Trophoblast cell (in vitro differentiated cells and primary cell): ENCODE data around the gene UBR3.

Experiments
- DNase-seq, 2 donors: peaks; one replicate each; pipeline ENCODE4 v3.0.0-alpha.2; 2016
- H2AFZ ChIP-seq: 2 replicates; pipeline ENCODE4 v1.6.1; 2013; ENCODE audit warnings: low read length, moderate library complexity, mild to moderate bottlenecking; ENCODE audit not compliant: insufficient read depth, poor library complexity
- H2AK5ac ChIP-seq: 2 replicates; pipeline ENCODE4 v1.6.1; 2013; ENCODE audit warnings: mild to moderate bottlenecking, low read length
- H2BK120ac ChIP-seq: 2 replicates; pipeline ENCODE4 v1.6.1; 2013; ENCODE audit warnings: low read length, mild to moderate bottlenecking, moderate library complexity; ENCODE audit not compliant: insufficient read depth, poor library complexity
- H2BK12ac ChIP-seq: 2 replicates; pipeline ENCODE4 v1.6.1; 2013; ENCODE audit warnings: mild to moderate bottlenecking, low read length, moderate library complexity
- H2BK5ac ChIP-seq: 2 replicates; pipeline ENCODE4 v1.6.1; 2013; ENCODE audit warnings: low read length, low read depth, moderate library complexity, mild to moderate bottlenecking; ENCODE audit not compliant: poor library complexity
- H3K14ac ChIP-seq: 2 replicates; pipeline ENCODE4 v1.6.1; 2013; ENCODE audit warnings: mild to moderate bottlenecking, low read length
- H3K18ac ChIP-seq: 2 replicates; pipeline ENCODE4 v1.6.1; 2013; ENCODE audit warnings: mild to moderate bottlenecking, low read length
- H3K23ac ChIP-seq: 2 replicates; pipeline ENCODE4 v1.6.1; 2013; ENCODE audit warnings: low read length
- H3K27ac ChIP-seq: 2 replicates; pipeline ENCODE4 v1.5.1; 2013; ENCODE audit warnings: low read depth, mild to moderate bottlenecking, inconsistent platforms, low read length, moderate library complexity
- H3K27me3 ChIP-seq: 2 replicates; pipeline ENCODE4 v1.6.1; 2013; ENCODE audit warnings: inconsistent platforms, mild to moderate bottlenecking, low read length, moderate library complexity; ENCODE audit not compliant: insufficient read depth
- H3K36me3 ChIP-seq, 2 experiments: 1 replicate in 1 of 2; 2 replicates in 1 of 2; pipeline ENCODE4 v1.6.1; 2013; ENCODE audit warnings: low read length in 2 of 2, mild to moderate bottlenecking in 2 of 2, moderate library complexity in 1 of 2; ENCODE audit not compliant: insufficient read depth in 2 of 2, control insufficient read depth in 1 of 2
- H3K4ac ChIP-seq: 2 replicates; pipeline ENCODE4 v1.6.1; 2013; ENCODE audit warnings: low read depth, mild to moderate bottlenecking, low read length, moderate library complexity
- H3K4me1 ChIP-seq, 2 experiments: 1 replicate in 1 of 2; 2 replicates in 1 of 2; pipeline ENCODE4 v1.6.1; 2013; ENCODE audit warnings: low read length in 2 of 2, mild to moderate bottlenecking in 2 of 2, moderate library complexity in 1 of 2; ENCODE audit not compliant: insufficient read depth in 2 of 2, control insufficient read depth in 1 of 2
- H3K4me2 ChIP-seq: 2 replicates; pipeline ENCODE4 v1.6.1; 2013; ENCODE audit warnings: inconsistent platforms, mild to moderate bottlenecking, low read length, moderate library complexity
- H3K4me3 ChIP-seq: 2 replicates; pipeline ENCODE4 v1.5.1; 2013; ENCODE audit warnings: mild to moderate bottlenecking, low read depth, low read length, inconsistent platforms
- H3K79me1 ChIP-seq: one replicate; pipeline ENCODE4 v1.6.1; 2013; ENCODE audit warnings: low read length
- H3K79me2 ChIP-seq: 2 replicates; pipeline ENCODE4 v1.6.1; 2013; ENCODE audit warnings: low read length, mild to moderate bottlenecking; ENCODE audit not compliant: control insufficient read depth, insufficient read depth, poor library complexity
- H3K9ac ChIP-seq: 2 replicates; pipeline ENCODE4 v1.6.1; 2013; ENCODE audit warnings: mild to moderate bottlenecking, low read length
- H3K9me3 ChIP-seq: 2 replicates; pipeline ENCODE4 v1.6.1; 2013; ENCODE audit warnings: low read depth, mild to moderate bottlenecking, control low read depth, inconsistent platforms, low read length; ENCODE audit not compliant: insufficient read depth
- H4K12ac ChIP-seq: 2 replicates; pipeline ENCODE4 v1.6.1; 2013; ENCODE audit warnings: low read depth, mild to moderate bottlenecking, low read length, moderate library complexity
- H4K8ac ChIP-seq: 2 replicates; pipeline ENCODE4 v1.6.1; 2013; ENCODE audit warnings: low read depth, mild to moderate bottlenecking, low read length, moderate library complexity
- H4K91ac ChIP-seq: one replicate; pipeline ENCODE4 v1.6.1; 2013; ENCODE audit warnings: low read depth, mild to moderate bottlenecking, low read length, moderate library complexity
- WGBS: extraction: QIAGEN DNeasy Blood & Tissue Kit; methylation state at CpG from one replicate; pipeline ENCODE4 v1.1.7; 2013; ENCODE audit warnings: missing lambda C conversion rate; ENCODE audit not compliant: insufficient read length, insufficient coverage; ENCODE audit errors: extremely low coverage; 5-methylcytosine and 5-hydroxymethylcytosine counted together

The UBR3 gene

DNA sequence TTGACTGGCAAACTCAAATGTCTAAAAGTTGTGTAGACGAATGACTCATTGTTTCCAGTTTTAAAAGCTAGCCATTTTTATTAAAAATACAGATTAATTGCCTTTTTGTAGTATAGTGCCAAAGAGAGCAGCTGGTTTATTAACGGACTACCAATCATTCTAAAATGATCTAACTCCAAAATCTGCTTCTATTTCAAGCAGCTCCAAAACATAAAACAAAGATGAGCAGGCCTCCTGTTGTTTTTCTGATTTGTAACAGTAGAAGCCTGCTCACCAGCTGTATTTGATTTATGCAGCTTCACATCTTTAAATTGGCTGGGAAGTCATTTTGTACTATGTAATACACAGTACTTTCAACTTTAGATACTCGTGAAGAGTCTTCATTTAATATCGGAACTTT is 171.8 kb downstream of the UBR3 start:
- Histone ChIP-seq H2BK5ac (no peak overlapping the region), H3K23ac (no peak overlapping the region), H2BK120ac (no peak overlapping the region), H4K8ac (no peak overlapping the region), H3K27me3 (no peaks in the 10 kb centered on the region), H3K18ac (no peak overlapping the region), H3K4ac (no peak overlapping the region), H3K9ac (no peak overlapping the region), H2AFZ (no peak overlapping the region), H2BK12ac (no peak overlapping the region), H3K4me3 (no peak overlapping the region), H3K4me1 (no peaks in the 10 kb centered on the region), H2AK5ac (no peak overlapping the region), H3K4me2 (no peak overlapping the region), H3K79me1 (no peaks in the 10 kb centered on the region), H4K91ac (no peak overlapping the region), H3K14ac (no peak overlapping the region), H3K27ac (no peak overlapping the region), H3K9me3 (peaks cover 4% of the 10 kb centered on the region), H3K36me3 (no peaks in the 10 kb centered on the region), H3K79me2 (no peaks in the 10 kb centered on the region), H4K12ac (no peak overlapping the region)
- no peak for DNase-seq
- no CpG with 5 or more reads among the region's 4 CpGs for WGBS

DNA sequence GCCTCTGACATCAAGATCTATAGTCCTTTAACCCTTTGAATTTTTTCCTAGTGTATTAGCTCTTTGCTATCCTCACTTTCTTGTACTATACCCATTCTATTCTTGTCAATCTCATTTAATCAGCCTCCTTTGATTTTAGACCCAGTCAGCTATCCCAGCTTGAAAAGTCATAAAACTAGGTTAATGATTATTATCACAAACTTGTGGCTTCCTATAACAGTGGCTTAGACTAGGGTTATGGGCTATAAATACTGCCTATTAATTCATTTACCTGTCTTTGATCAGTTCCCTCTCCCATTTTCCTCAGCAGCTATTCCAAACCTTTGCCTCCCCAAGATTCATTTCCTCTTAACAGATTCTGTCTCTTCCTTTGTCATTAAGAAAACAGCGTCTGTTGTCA is 174.8 kb downstream of the UBR3 start:
- Histone ChIP-seq H3K4me3 (no peak overlapping the region), H3K79me1 (no peaks in the 10 kb centered on the region), H3K23ac (no peak overlapping the region), H3K9ac (no peak overlapping the region), H2AFZ (no peak overlapping the region), H4K8ac (no peak overlapping the region), H3K9me3 (peaks cover 3% of the 10 kb centered on the region), H2BK120ac (no peak overlapping the region), H2BK5ac (no peak overlapping the region), H3K4ac (no peak overlapping the region), H3K79me2 (no peaks in the 10 kb centered on the region), H4K91ac (no peak overlapping the region), H3K4me2 (no peak overlapping the region), H3K36me3 (no peaks in the 10 kb centered on the region), H3K27ac (no peak overlapping the region), H4K12ac (no peak overlapping the region), H3K27me3 (no peaks in the 10 kb centered on the region), H3K14ac (no peak overlapping the region), H3K4me1 (no peaks in the 10 kb centered on the region), H2AK5ac (no peak overlapping the region), H3K18ac (no peak overlapping the region), H2BK12ac (no peak overlapping the region)
- no CpG with 5 or more reads among the region's 1 CpG for WGBS
- DNase-seq = no peak

DNA sequence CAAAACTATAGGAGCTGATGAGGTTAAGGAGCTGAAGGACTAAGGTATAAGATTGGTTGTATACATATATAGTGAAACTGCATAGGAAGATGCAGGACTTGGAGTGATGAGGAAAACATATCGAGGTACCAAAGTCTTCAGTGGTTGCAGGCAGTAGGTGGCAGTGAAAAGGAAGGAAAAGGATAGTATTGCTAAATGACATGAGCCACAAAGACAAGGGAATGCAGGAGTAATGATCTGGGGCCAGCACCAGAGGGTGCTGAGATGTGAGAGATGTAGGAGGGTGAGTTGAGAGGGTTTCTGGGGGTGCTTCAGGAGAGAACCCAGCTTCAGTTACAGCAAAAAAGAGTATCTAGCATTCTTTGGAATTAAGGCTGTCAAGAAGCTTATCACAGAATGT is 178.4 kb downstream of the UBR3 start:
- H3K4ac ChIP-seq = no peak overlapping the region
- DNase-seq = no peak
- no peak overlapping the region for H4K91ac ChIP-seq
- no peaks in the 10 kb centered on the region for H3K79me2 ChIP-seq
- H3K4me1 ChIP-seq = no peaks in the 10 kb centered on the region
- H4K8ac ChIP-seq = no peak overlapping the region
- no peak overlapping the region for H2AFZ ChIP-seq
- no peak overlapping the region for H2BK5ac ChIP-seq
- no peak overlapping the region for H3K18ac ChIP-seq
- no peak overlapping the region for H3K4me3 ChIP-seq
- no peak overlapping the region for H2AK5ac ChIP-seq
- H4K12ac ChIP-seq = no peak overlapping the region
- peaks cover 0 to 5% of the 10 kb centered on the region in 2 experiments for H3K36me3 ChIP-seq
- H3K9ac ChIP-seq = peak overlapping the region; percentile 7
- H3K14ac ChIP-seq = no peak overlapping the region
- H3K27ac ChIP-seq = no peak overlapping the region
- no peak overlapping the region for H2BK12ac ChIP-seq
- H2BK120ac ChIP-seq = no peak overlapping the region
- H3K27me3 ChIP-seq = no peaks in the 10 kb centered on the region
- no peak overlapping the region for H3K4me2 ChIP-seq
- no peak overlapping the region for H3K23ac ChIP-seq
- no peaks in the 10 kb centered on the region for H3K79me1 ChIP-seq
- no CpG with 5 or more reads among the region's 1 CpG for WGBS
- no peaks in the 10 kb centered on the region for H3K9me3 ChIP-seq

DNA sequence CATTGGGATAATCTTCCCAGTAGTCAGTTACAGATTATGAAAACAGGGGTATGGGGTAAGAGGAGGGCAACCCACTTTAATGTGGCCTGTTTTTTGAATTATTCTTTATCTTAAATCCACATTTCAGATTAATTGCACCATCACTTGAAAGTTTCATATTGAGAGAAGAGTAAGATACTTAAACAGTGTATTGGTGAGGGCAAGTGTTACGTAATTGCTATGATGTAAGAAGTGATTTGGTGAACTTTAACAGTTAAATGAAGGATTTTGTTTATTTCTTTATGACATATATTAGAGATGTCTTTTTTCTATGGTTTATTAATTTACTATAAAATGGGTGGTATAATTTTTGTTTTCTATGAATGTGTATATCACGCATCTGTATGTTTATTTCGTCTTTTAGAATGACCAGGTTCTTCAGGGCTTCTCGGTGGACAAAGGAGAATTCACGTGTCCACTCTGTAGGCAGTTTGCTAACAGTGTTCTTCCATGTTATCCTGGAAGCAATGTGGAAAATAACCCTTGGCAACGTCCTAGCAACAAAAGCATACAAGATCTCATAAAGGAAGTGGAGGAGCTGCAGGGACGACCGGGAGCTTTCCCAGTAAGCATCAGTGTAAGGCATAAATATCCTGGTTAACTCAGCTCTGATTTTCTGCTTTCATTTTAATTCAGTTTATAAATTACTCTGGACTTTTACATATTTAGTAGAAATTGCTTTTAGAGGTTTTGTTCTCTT is 179.5 kb downstream of the UBR3 start:
- Histone ChIP-seq H2BK5ac (no peak overlapping the region), H3K14ac (no peak overlapping the region), H3K79me2 (no peaks in the 10 kb centered on the region), H4K91ac (no peak overlapping the region), H2BK12ac (no peak overlapping the region), H3K27ac (no peak overlapping the region), H3K9me3 (no peaks in the 10 kb centered on the region), H2BK120ac (no peak overlapping the region), H3K27me3 (no peaks in the 10 kb centered on the region), H3K79me1 (no peaks in the 10 kb centered on the region), H3K4me3 (no peak overlapping the region), H4K12ac (no peak overlapping the region), H2AFZ (no peak overlapping the region), H4K8ac (no peak overlapping the region), H3K36me3 (peaks cover 0 to 5% of the 10 kb centered on the region in 2 experiments), H3K4me1 (no peaks in the 10 kb centered on the region), H3K18ac (no peak overlapping the region), H3K4me2 (no peak overlapping the region), H2AK5ac (no peak overlapping the region), H3K4ac (no peak overlapping the region), H3K9ac (no peak overlapping the region), H3K23ac (no peak overlapping the region)
- no CpG with 5 or more reads among the region's 8 CpGs for WGBS
- DNase-seq = no peak
